Thyroid gland (tissue), 4 donors: ENCODE data around the gene ACER1.

Source experiments
- POLR2A ChIP-seq, 2 donors: fragments of 450-650 bp; IDR thresholded peaks; one replicate each; pipeline ENCODE4 v1.6.1; 2017; ENCODE audit warnings: antibody characterized with exemption in 2 of 2, mild to moderate bottlenecking in 2 of 2, moderate library complexity in 1 of 2
- TF ChIP-seq, protein P1 (sequence below), 6 experiments: fragments of 200-600 bp in 3 of 6; fragments of 450-650 bp in 3 of 6; sonication (generic) in 3 of 6; IDR thresholded peaks; one replicate each; pipeline ENCODE4 v1.5.1; 2016 to 2019; ENCODE audit warnings: antibody characterized with exemption in 6 of 6, mild to moderate bottlenecking in 2 of 6, inconsistent platforms in 1 of 6, moderate library complexity in 1 of 6

DNA sequence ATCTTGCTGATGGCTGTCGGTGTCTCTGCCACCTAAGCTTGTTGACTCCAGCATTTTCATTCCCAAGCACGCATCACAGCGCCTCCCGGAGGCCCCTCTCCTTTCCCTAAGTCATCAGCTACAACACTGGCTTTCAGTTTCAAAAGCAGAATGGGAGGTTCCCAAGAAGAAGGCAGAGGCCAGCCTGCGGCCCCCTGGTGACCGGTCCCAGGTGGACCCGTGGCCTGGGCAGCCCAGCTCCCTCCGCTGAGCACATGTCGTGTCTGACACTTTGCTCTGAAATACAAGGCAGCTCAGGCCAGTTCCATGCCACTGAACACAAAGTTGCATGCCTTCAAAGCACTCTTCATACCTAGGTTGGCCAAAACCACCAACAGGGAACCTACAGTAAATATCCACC lies 62.2 kb downstream of the ACER1 start:
- TF ChIP-seq, protein P1, sequence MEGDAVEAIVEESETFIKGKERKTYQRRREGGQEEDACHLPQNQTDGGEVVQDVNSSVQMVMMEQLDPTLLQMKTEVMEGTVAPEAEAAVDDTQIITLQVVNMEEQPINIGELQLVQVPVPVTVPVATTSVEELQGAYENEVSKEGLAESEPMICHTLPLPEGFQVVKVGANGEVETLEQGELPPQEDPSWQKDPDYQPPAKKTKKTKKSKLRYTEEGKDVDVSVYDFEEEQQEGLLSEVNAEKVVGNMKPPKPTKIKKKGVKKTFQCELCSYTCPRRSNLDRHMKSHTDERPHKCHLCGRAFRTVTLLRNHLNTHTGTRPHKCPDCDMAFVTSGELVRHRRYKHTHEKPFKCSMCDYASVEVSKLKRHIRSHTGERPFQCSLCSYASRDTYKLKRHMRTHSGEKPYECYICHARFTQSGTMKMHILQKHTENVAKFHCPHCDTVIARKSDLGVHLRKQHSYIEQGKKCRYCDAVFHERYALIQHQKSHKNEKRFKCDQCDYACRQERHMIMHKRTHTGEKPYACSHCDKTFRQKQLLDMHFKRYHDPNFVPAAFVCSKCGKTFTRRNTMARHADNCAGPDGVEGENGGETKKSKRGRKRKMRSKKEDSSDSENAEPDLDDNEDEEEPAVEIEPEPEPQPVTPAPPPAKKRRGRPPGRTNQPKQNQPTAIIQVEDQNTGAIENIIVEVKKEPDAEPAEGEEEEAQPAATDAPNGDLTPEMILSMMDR (IDR thresholded peaks at IDR 0.05) = peak in 4 of 6 experiments; percentile 7 to 36 (median 24)
- no peak for TF ChIP-seq POLR2A (IDR thresholded peaks at IDR 0.05)
